IMR-90 (cell line): ENCODE data around the gene ETV3L. TPM values are rescaled to one million over a fixed set of nuclear protein-coding genes. Genes with fewer than 3 reads are reported as not detected.

Experiments used
- ATAC-seq: fragments of 200-7000 bp; cut with Tn5 transposase; 2 replicates; pipeline ENCODE4 v1.9.1; 2020; ENCODE audit warnings: low read depth, mild to moderate bottlenecking, moderate library complexity
- BruUV-seq: library from RNA; stranded (reverse); fragments of 400-500 nt; replicated peaks from 2 replicates; lab custom pipeline; 2021; lab: Mats Ljungman, UMichigan
- CTCF ChIA-PET: fragments of 300-600 bp; formaldehyde crosslinking; extraction: SDS; loops from one replicate; lab custom pipeline; 2021; ENCODE audit warnings: antibody characterized with exemption; lab: Yijun Ruan, JAX
- POLR2A ChIA-PET: fragments of 300-600 bp; sonication (Branson Sonifier 250); formaldehyde crosslinking; loops from one replicate; lab custom pipeline; 2022; ENCODE audit warnings: antibody characterized with exemption; ENCODE audit not compliant: unreplicated experiment; lab: Charles Lee
- DNase-seq: peaks from one replicate; pipeline ENCODE4 v3.0.0; 2013
- H2AFZ ChIP-seq: replicated peaks from 2 replicates; pipeline ENCODE3; 2013; ENCODE audit warnings: low read length, mild to moderate bottlenecking; ENCODE audit not compliant: poor library complexity
- H2AK5ac ChIP-seq: 2 replicates; pipeline ENCODE4 v1.6.1; 2013; ENCODE audit warnings: low read depth, low read length, inconsistent platforms
- H2AK9ac ChIP-seq: replicated peaks from 2 replicates; pipeline ENCODE3; 2013; ENCODE audit warnings: mild to moderate bottlenecking, low read depth, low read length, moderate library complexity; ENCODE audit not compliant: poor library complexity
- H2BK120ac ChIP-seq: 2 replicates; pipeline ENCODE4 v1.6.1; 2013; ENCODE audit warnings: low read depth, low read length, inconsistent platforms
- H2BK15ac ChIP-seq: 3 replicates; pipeline ENCODE4 v1.6.1; 2013; ENCODE audit warnings: low read depth, low read length, inconsistent platforms
- H2BK20ac ChIP-seq: 2 replicates; pipeline ENCODE4 v1.6.1; 2013; ENCODE audit warnings: low read depth, mild to moderate bottlenecking, inconsistent platforms, low read length, moderate library complexity
- H2BK5ac ChIP-seq: 2 replicates; pipeline ENCODE4 v1.6.1; 2013; ENCODE audit warnings: mild to moderate bottlenecking, low read depth, low read length, inconsistent platforms; ENCODE audit not compliant: poor library complexity, severe bottlenecking
- H3K14ac ChIP-seq: replicated peaks from 2 replicates; pipeline ENCODE4 v1.6.1; 2013; ENCODE audit warnings: low read depth, low read length, inconsistent platforms
- H3K18ac ChIP-seq: 2 replicates; pipeline ENCODE4 v1.6.1; 2013; ENCODE audit warnings: low read depth, low read length, control low read depth
- H3K23ac ChIP-seq: 2 replicates; pipeline ENCODE4 v1.6.1; 2013; ENCODE audit warnings: low read depth, low read length, inconsistent platforms
- H3K27ac ChIP-seq: 2 replicates; pipeline ENCODE4 v1.5.1; 2013; ENCODE audit warnings: mild to moderate bottlenecking, control low read depth, low read length; ENCODE audit not compliant: insufficient read depth
- H3K27me3 ChIP-seq: 2 replicates; pipeline ENCODE4 v1.6.1; 2013; ENCODE audit warnings: low read length; ENCODE audit not compliant: control insufficient read depth, insufficient read depth
- H3K36me3 ChIP-seq: 2 replicates; pipeline ENCODE4 v1.6.1; 2013; ENCODE audit warnings: low read length, mixed read lengths; ENCODE audit not compliant: control insufficient read depth, insufficient read depth
- H3K4ac ChIP-seq: 2 replicates; pipeline ENCODE4 v1.6.1; 2013; ENCODE audit warnings: low read depth, low read length, inconsistent platforms
- H3K4me1 ChIP-seq: 2 replicates; pipeline ENCODE4 v1.6.1; 2013; ENCODE audit warnings: low read length, mixed read lengths; ENCODE audit not compliant: control insufficient read depth, insufficient read depth
- H3K4me2 ChIP-seq: 2 replicates; pipeline ENCODE4 v1.6.1; 2013; ENCODE audit warnings: low read depth, mild to moderate bottlenecking, control low read depth, low read length, moderate library complexity
- H3K4me3 ChIP-seq: 2 replicates; pipeline ENCODE4 v1.5.1; 2013; ENCODE audit warnings: low read depth, mild to moderate bottlenecking, control low read depth, low read length, moderate library complexity; ENCODE audit not compliant: insufficient read depth
- H3K56ac ChIP-seq: 2 replicates; pipeline ENCODE4 v1.6.1; 2013; ENCODE audit warnings: low read length, inconsistent platforms; ENCODE audit not compliant: insufficient read depth; ENCODE audit errors: extremely low read depth
- H3K79me1 ChIP-seq, 2 experiments: 2 replicates each; pipeline ENCODE4 v1.6.1; 2013; ENCODE audit warnings: low read length in 2 of 2, inconsistent platforms in 1 of 2, low read depth in 1 of 2
- H3K9ac ChIP-seq: 2 replicates; pipeline ENCODE4 v1.6.1; 2013; ENCODE audit warnings: low read depth, low read length, control low read depth
- H3K9me1 ChIP-seq: 2 replicates; pipeline ENCODE4 v1.6.1; 2013; ENCODE audit warnings: low read length, inconsistent platforms; ENCODE audit not compliant: insufficient read depth
- H3K9me3 ChIP-seq: 2 replicates; pipeline ENCODE4 v1.6.1; 2013; ENCODE audit warnings: low read length; ENCODE audit not compliant: control insufficient read depth, insufficient read depth
- H4K20me1 ChIP-seq: 2 replicates; pipeline ENCODE4 v1.6.1; 2013; ENCODE audit warnings: low read length, inconsistent platforms; ENCODE audit not compliant: insufficient read depth
- H4K5ac ChIP-seq: 2 replicates; pipeline ENCODE4 v1.6.1; 2013; ENCODE audit warnings: mild to moderate bottlenecking, low read depth, low read length, control low read depth
- H4K8ac ChIP-seq, 2 experiments: 2 replicates each; pipeline ENCODE4 v1.6.1; 2013; ENCODE audit warnings: low read depth in 2 of 2, low read length in 2 of 2, control low read depth in 1 of 2, inconsistent platforms in 1 of 2
- H4K91ac ChIP-seq: 2 replicates; pipeline ENCODE4 v1.6.1; 2013; ENCODE audit warnings: low read depth, low read length, inconsistent platforms; ENCODE audit not compliant: insufficient read depth
- BHLHE40 ChIP-seq: fragments of 150-350 bp; IDR thresholded peaks from 2 replicates; pipeline ENCODE4 v1.6.1; 2016; ENCODE audit warnings: mild to moderate bottlenecking, low read depth, low read length
- CEBPB ChIP-seq: IDR thresholded peaks from 2 replicates; pipeline ENCODE4 v1.6.1; 2012; ENCODE audit warnings: low read depth, low read length, improper control_type of control experiment
- CTCF ChIP-seq: conservative IDR thresholded peaks from 2 replicates; pipeline ENCODE4 v1.5.1; 2012; ENCODE audit warnings: mild to moderate bottlenecking, low read depth, low read length, improper control_type of control experiment
- FOS ChIP-seq: fragments of 150-350 bp; IDR thresholded peaks from 2 replicates; pipeline ENCODE4 v1.6.1; 2016; ENCODE audit warnings: low read depth, low read length
- MAFK ChIP-seq: IDR thresholded peaks from 2 replicates; pipeline ENCODE4 v1.6.1; 2012; ENCODE audit warnings: low read depth, low read length, improper control_type of control experiment
- MAZ ChIP-seq: IDR thresholded peaks from 2 replicates; pipeline ENCODE4 v1.6.1; 2012; ENCODE audit warnings: low read depth, mild to moderate bottlenecking, low read length, improper control_type of control experiment, moderate library complexity, borderline replicate concordance
- RCOR1 ChIP-seq: IDR thresholded peaks from 2 replicates; pipeline ENCODE4 v1.6.1; 2012; ENCODE audit warnings: mild to moderate bottlenecking, low read length, improper control_type of control experiment; ENCODE audit not compliant: insufficient replicate concordance
- RFX5 ChIP-seq: IDR thresholded peaks from 2 replicates; pipeline ENCODE4 v1.8.0; 2012; ENCODE audit warnings: low read depth, mild to moderate bottlenecking, low read length, moderate library complexity
- WGBS, 2 experiments: methylation state at CpG; one replicate each; pipeline versions ENCODE4 v1.1.5 to v1.1.7; 2013; ENCODE audit warnings: missing lambda C conversion rate in 2 of 2; ENCODE audit not compliant: insufficient read length in 1 of 2; ENCODE audit errors: extremely low coverage in 2 of 2; 5-methylcytosine and 5-hydroxymethylcytosine counted together
- dilution Hi-C: fragments of 300-500 bp; cut with HindIII; formaldehyde crosslinking; loops from one replicate; pipeline ENCODE4 v1.14.3; 2018; ENCODE audit warnings: low sequenced_read_pairs; ENCODE audit not compliant: unreplicated experiment
- in situ Hi-C: fragments of 300-500 bp; cut with MboI; formaldehyde crosslinking; loops from 3 replicates; pipeline ENCODE4 v1.14.3; 2019; ENCODE audit warnings: low sequenced_read_pairs, inconsistent platforms, mixed read lengths
- intact Hi-C: fragments of 100-400 bp; cut with micrococcal nuclease; formaldehyde crosslinking; loops from 2 replicates; pipeline ENCODE4 v1.10.0; 2022
- polyA plus RNA-seq, 3 experiments: library from polyadenylated mRNA; depleted of rRNA; stranded (reverse); fragments of >200 nt; gene quantifications; 2 replicates each; pipeline ENCODE4 v1.2.3, GENCODE V29; 2012; ENCODE audit warnings: low replicate concordance in 1 of 3
- total RNA-seq: library from RNA; depleted of rRNA; stranded (reverse); fragments of >200 nt; gene quantifications from 2 replicates; pipeline ENCODE4 v1.2.3, GENCODE V29; 2012

Gene ETV3L
- total and polyA plus RNA-seq, 2 of the 4 experiments (the other 2 are of a cell fraction): not detected

- Histone ChIP-seq H3K23ac (no peak overlapping the region), H3K4me1 (peaks cover 4% of the 10 kb centered on the region), H3K36me3 (no peaks in the 10 kb centered on the region), H3K79me1 (no peaks in the 10 kb centered on the region), H2AK9ac (no peak overlapping the region), H4K5ac (no peak overlapping the region), H2BK15ac (no peak overlapping the region), H3K27me3 (peaks cover 16% of the 10 kb centered on the region), H4K8ac (no peak overlapping the region), H3K14ac (no peak overlapping the region), H4K20me1 (no peaks in the 10 kb centered on the region), H2BK5ac (no peak overlapping the region), H2BK120ac (no peak overlapping the region), H3K4me2 (no peak overlapping the region), H3K4me3 (no peak overlapping the region), H3K9me3 (no peaks in the 10 kb centered on the region), H3K56ac (no peak overlapping the region), H3K9me1 (peaks cover 13% of the 10 kb centered on the region), H3K9ac (no peak overlapping the region), H4K91ac (no peak overlapping the region), H2BK20ac (no peak overlapping the region), H2AK5ac (0 out of 2 replicates have a peak overlapping the region, but pooled peaks have one; percentile 3), H3K27ac (no peak overlapping the region), H3K4ac (no peak overlapping the region), H3K18ac (no peak overlapping the region), H2AFZ (no peak overlapping the region)
- dilution Hi-C loops: no loop called here
- intact Hi-C loops: no loop called here
- ChIA-PET CTCF (no interaction called here), POLR2A (interaction anchor here (0.5 kb wide), 1 partner anchor 8 kb away, joined by 3 read pairs; no protein-coding TSS in a partner anchor)
- ATAC-seq (0 out of 2 replicates have a peak, but pooled peaks have one; percentile 24), DNase-seq (no peak)
- in situ Hi-C loops: no loop called here
- no TSS peak for BruUV-seq
- no peak for TF ChIP-seq CTCF
- no peak for TF ChIP-seq MAFK
- TF ChIP-seq RCOR1: no peak
- no peak for TF ChIP-seq BHLHE40
- TF ChIP-seq FOS: no peak
- no peak for TF ChIP-seq MAZ
- no peak for TF ChIP-seq CEBPB
- no peak for TF ChIP-seq RFX5
- no CpG with 5 or more reads among the region's 19 CpGs for WGBS, 2 experiments
Measured at GRCh38 chr1:157111396-157112165, 12.0 kb upstream of the ETV3L start.
